HepG2 (cell line): ENCODE measurements around the gene C2. TPM values are rescaled to one million over a fixed set of nuclear protein-coding genes. Genes with fewer than 3 reads are reported as not detected.

Source experiments
- CHD4 ChIP-seq: fragments of 200-600 bp; sonication (generic); IDR thresholded peaks from 2 replicates; pipeline ENCODE4 v1.7.0; 2017; ENCODE audit warnings: mild to moderate bottlenecking, low read length, borderline replicate concordance
- CREM ChIP-seq, 2 experiments: sonication (generic) in 1 of 2; formaldehyde crosslinking in 1 of 2; IDR thresholded peaks; 2 replicates each; pipeline versions ENCODE4 v1.4.0 to v1.6.1; 2016 to 2020; ENCODE audit warnings: antibody characterized with exemption in 1 of 2, mild to moderate bottlenecking in 1 of 2, missing genetic modification reagents in 1 of 2
- EED ChIP-seq: sonication (generic); formaldehyde crosslinking; IDR thresholded peaks from 2 replicates; pipeline ENCODE4 v1.5.0; 2020; ENCODE audit warnings: mild to moderate bottlenecking, missing genetic modification reagents
- GTF2F1 ChIP-seq: fragments of 150-350 bp; IDR thresholded peaks from 2 replicates; pipeline ENCODE4 v1.6.1; 2014; ENCODE audit warnings: low read length
- HES4 ChIP-seq: sonication (generic); formaldehyde crosslinking; IDR thresholded peaks from 2 replicates; pipeline ENCODE4 v1.9.0; 2021; ENCODE audit warnings: mild to moderate bottlenecking, missing genetic modification reagents, borderline replicate concordance
- IKZF1 ChIP-seq: fragments of 450-650 bp; IDR thresholded peaks from 2 replicates; pipeline ENCODE4 v1.7.1; 2016
- KLF13 ChIP-seq: sonication (generic); formaldehyde crosslinking; IDR thresholded peaks from 2 replicates; pipeline ENCODE4 v1.4.0; 2020; ENCODE audit warnings: mild to moderate bottlenecking, missing genetic modification reagents
- NFKBIZ ChIP-seq: IDR thresholded peaks from 2 replicates; pipeline ENCODE4 v1.6.1; 2018; ENCODE audit warnings: missing genetic modification reagents, missing compliant biosample characterization
- PAX8 ChIP-seq: sonication (generic); formaldehyde crosslinking; IDR thresholded peaks from 2 replicates; pipeline ENCODE4 v1.8.0; 2022; ENCODE audit warnings: mild to moderate bottlenecking, missing genetic modification reagents, borderline replicate concordance
- TEAD2 ChIP-seq: sonication (generic); formaldehyde crosslinking; IDR thresholded peaks from 2 replicates; pipeline ENCODE4 v1.9.0; 2021; ENCODE audit warnings: missing genetic modification reagents
- TP53 ChIP-seq: sonication (generic); formaldehyde crosslinking; conservative IDR thresholded peaks from 2 replicates; pipeline ENCODE4 v1.4.0; 2020; ENCODE audit warnings: missing genetic modification reagents
- ZBTB14 ChIP-seq: sonication (generic); formaldehyde crosslinking; IDR thresholded peaks from 2 replicates; pipeline ENCODE4 v1.4.0; 2020; ENCODE audit warnings: missing genetic modification reagents
- ZC3H4 ChIP-seq: sonication (generic); formaldehyde crosslinking; IDR thresholded peaks from 2 replicates; pipeline ENCODE4 v1.4.0; 2020; ENCODE audit warnings: missing genetic modification reagents, borderline replicate concordance
- ZKSCAN1 ChIP-seq: fragments of 150-350 bp; IDR thresholded peaks from 2 replicates; pipeline ENCODE4 v1.6.1; 2014; ENCODE audit warnings: low read length
- ZNF143 ChIP-seq: sonication (generic); formaldehyde crosslinking; IDR thresholded peaks from 2 replicates; pipeline ENCODE4 v1.4.0; 2020; ENCODE audit warnings: missing genetic modification reagents
- ZNF160 ChIP-seq: sonication (generic); formaldehyde crosslinking; IDR thresholded peaks from 2 replicates; pipeline ENCODE4 v1.8.0; 2022; ENCODE audit warnings: mild to moderate bottlenecking, inconsistent platforms, missing genetic modification reagents
- ZNF225 ChIP-seq: sonication (generic); formaldehyde crosslinking; IDR thresholded peaks from 2 replicates; pipeline ENCODE4 v1.4.0; 2020; ENCODE audit warnings: mild to moderate bottlenecking, missing genetic modification reagents
- ZNF260 ChIP-seq: sonication (generic); formaldehyde crosslinking; IDR thresholded peaks from 2 replicates; pipeline ENCODE4 v1.4.0; 2020; ENCODE audit warnings: missing genetic modification reagents, low read depth, mild to moderate bottlenecking, borderline replicate concordance
- ZNF274 ChIP-seq: sonication (generic); formaldehyde crosslinking; IDR thresholded peaks from 2 replicates; pipeline ENCODE4 v1.5.1; 2020; ENCODE audit warnings: mild to moderate bottlenecking, missing genetic modification reagents
- ZNF513 ChIP-seq: sonication (generic); formaldehyde crosslinking; conservative IDR thresholded peaks from 2 replicates; pipeline ENCODE4 v1.5.0; 2020; ENCODE audit warnings: missing genetic modification reagents
- ZNF598 ChIP-seq: sonication (generic); formaldehyde crosslinking; IDR thresholded peaks from 2 replicates; pipeline ENCODE4 v1.5.1; 2020; ENCODE audit warnings: mild to moderate bottlenecking, missing genetic modification reagents, borderline replicate concordance
- ZNF619 ChIP-seq: sonication (generic); formaldehyde crosslinking; IDR thresholded peaks from 2 replicates; pipeline ENCODE4 v1.4.0; 2020; ENCODE audit warnings: mild to moderate bottlenecking, missing genetic modification reagents
- ZNF737 ChIP-seq: sonication (generic); formaldehyde crosslinking; IDR thresholded peaks from 2 replicates; pipeline ENCODE4 v1.5.0; 2020; ENCODE audit warnings: missing genetic modification reagents, mild to moderate bottlenecking, borderline replicate concordance
- ZNF878 ChIP-seq: sonication (generic); formaldehyde crosslinking; IDR thresholded peaks from 2 replicates; pipeline ENCODE4 v1.8.1; 2023; ENCODE audit warnings: mild to moderate bottlenecking, missing genetic modification reagents, moderate library complexity
- polyA plus RNA-seq, 8 experiments: library from polyadenylated mRNA; depleted of rRNA in 3 of 8; stranded (reverse) in 7 of 8; unstranded in 1 of 8; fragments of >200 nt; fragmentation: Illumina TruSeq in 4 of 8; extraction: Trizol in 4 of 8; gene quantifications; 2 replicates each; pipeline versions ENCODE4 v1.2.1 to v1.2.3, GENCODE V29; 2011 to 2016; ENCODE audit warnings: low read depth in 4 of 8, missing spikeins in 1 of 8, mixed read lengths in 1 of 8; ENCODE audit not compliant: insufficient read depth in 1 of 8
- total RNA-seq, 5 experiments: library from RNA; depleted of rRNA; stranded (reverse); fragments of >200 nt; fragmentation: Illumina TruSeq; extraction: Trizol; gene quantifications; 2 replicates each; pipeline ENCODE4 v1.2.3, GENCODE V29; 2016; ENCODE audit warnings: low read depth in 1 of 5
- TF ChIP-seq, protein P1 (sequence below): sonication (generic); formaldehyde crosslinking; IDR thresholded peaks from 2 replicates; pipeline ENCODE4 v1.5.0; 2020; ENCODE audit warnings: mild to moderate bottlenecking, missing genetic modification reagents

The C2 gene
- total and polyA plus RNA-seq, 2 of the 13 experiments (the other 11 are each of a cell fraction or from before 2014, with no cell fraction given): 165 to 307 TPM

DNA sequence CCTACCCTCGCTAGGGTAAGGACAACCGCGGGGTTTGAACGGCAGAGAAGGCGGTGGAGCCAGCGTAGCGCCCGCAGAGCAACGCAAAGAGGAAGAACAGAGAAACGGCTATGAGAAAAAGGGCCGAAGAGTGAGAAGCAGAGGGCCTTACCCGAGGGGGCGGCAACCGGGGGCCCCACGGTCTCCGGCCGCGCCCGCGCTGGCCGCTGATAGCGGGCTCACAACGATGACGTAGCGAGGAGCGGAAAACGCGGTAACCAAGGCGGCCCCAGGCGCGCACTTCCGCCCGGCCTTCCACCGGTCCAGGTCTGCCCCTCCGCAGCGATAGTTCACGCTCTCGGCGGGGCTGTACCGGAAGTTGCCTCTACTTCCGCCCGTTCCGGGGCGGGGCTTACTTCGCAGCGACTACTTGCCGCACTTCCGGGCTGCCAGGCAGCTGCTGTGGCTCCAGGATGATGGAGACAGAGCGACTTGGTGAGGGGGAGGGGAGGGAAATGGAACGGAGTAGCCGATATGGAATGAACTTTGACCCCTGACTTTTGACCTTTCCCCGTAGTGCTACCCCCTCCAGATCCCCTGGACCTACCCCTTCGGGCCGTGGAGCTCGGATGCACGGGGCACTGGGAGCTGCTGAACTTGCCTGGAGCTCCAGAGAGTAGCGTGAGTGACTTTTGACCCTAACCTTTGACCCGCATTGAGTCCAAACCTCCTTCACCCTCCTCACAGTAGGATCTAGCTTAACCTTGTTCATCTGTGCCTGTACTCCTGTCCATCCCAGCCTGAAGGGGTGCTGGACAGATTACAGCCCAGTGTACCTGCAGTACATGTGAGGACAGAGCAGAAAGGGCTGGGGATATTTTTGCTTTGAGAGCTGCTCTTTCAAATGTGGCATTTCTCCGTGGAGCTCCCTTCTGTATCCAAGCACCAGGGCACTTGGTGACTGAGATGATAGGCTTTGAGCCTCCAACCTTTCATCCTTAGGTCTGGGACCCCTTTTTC, 31.5 kb downstream of the C2 start, which contains the start of the genes NELFE and SKIC2 (continued):
- TF ChIP-seq IKZF1 (no peak), ZNF737 (CRISPR knock-in tag) (peak; percentile 63; the same call in 1 of the 2 replicates), CHD4 (0 out of 2 replicates have a peak, but pooled peaks have one; percentile 37), ZNF143 (peak; percentile 78), ZC3H4 (CRISPR knock-in tag) (no peak), ZBTB14 (CRISPR knock-in tag) (peak; percentile 72; the same call in 1 of the 2 replicates), NFKBIZ (CRISPR knock-in tag) (0 out of 2 replicates have a peak, but pooled peaks have one; percentile 54), PAX8 (no peak), ZNF513 (0 out of 2 replicates have a peak, but pooled peaks have one; percentile 50), ZNF598 (CRISPR knock-in tag) (peak; percentile 83; the same call in 1 of the 2 replicates), EED (CRISPR knock-in tag) (0 out of 2 replicates have a peak, but pooled peaks have one; percentile 78), ZKSCAN1 (no peak), HES4 (CRISPR knock-in tag) (peak; percentile 84), TP53 (CRISPR knock-in tag) (peak; percentile 91; the same call in 1 of the 2 replicates), KLF13 (CRISPR knock-in tag) (no peak), GTF2F1 (no peak), ZNF878 (CRISPR knock-in tag) (no peak), CREM (IDR thresholded peaks at IDR 0.05) (peak; percentile 99), CREM (CRISPR knock-in tag; IDR thresholded peaks at IDR 0.05) (peak; percentile 89), ZNF160 (peak; percentile 67), ZNF225 (CRISPR knock-in tag) (no peak), ZNF274 (CRISPR knock-in tag) (no peak; the same call in 1 of the 2 replicates), ZNF260 (CRISPR knock-in tag) (no peak), ZNF619 (CRISPR knock-in tag) (no peak), TEAD2 (CRISPR knock-in tag) (no peak)
- TF ChIP-seq, protein P1, sequence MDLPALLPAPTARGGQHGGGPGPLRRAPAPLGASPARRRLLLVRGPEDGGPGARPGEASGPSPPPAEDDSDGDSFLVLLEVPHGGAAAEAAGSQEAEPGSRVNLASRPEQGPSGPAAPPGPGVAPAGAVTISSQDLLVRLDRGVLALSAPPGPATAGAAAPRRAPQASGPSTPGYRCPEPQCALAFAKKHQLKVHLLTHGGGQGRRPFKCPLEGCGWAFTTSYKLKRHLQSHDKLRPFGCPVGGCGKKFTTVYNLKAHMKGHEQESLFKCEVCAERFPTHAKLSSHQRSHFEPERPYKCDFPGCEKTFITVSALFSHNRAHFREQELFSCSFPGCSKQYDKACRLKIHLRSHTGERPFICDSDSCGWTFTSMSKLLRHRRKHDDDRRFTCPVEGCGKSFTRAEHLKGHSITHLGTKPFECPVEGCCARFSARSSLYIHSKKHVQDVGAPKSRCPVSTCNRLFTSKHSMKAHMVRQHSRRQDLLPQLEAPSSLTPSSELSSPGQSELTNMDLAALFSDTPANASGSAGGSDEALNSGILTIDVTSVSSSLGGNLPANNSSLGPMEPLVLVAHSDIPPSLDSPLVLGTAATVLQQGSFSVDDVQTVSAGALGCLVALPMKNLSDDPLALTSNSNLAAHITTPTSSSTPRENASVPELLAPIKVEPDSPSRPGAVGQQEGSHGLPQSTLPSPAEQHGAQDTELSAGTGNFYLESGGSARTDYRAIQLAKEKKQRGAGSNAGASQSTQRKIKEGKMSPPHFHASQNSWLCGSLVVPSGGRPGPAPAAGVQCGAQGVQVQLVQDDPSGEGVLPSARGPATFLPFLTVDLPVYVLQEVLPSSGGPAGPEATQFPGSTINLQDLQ (CRISPR knock-in tag): peak; percentile 70; the same call in 1 of the 2 replicates
